Measurements from ENCODE around the gene ARHGEF39.

Gene ARHGEF39, protein sequence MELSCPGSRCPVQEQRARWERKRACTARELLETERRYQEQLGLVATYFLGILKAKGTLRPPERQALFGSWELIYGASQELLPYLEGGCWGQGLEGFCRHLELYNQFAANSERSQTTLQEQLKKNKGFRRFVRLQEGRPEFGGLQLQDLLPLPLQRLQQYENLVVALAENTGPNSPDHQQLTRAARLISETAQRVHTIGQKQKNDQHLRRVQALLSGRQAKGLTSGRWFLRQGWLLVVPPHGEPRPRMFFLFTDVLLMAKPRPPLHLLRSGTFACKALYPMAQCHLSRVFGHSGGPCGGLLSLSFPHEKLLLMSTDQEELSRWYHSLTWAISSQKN

GRCh38 chr9:35664531-35665470 lies at the start of gene ARHGEF39:
TSS of gene ARHGEF39 (minus strand) at chr9:35665195. CDS start at chr9:35665169, 26 bp downstream.
- peak in 1 of 2 donors; percentile 36 for DNase-seq (ENCODE audit: low read depth in 2 of 2, low spot score in 1 of 2)

DNA sequence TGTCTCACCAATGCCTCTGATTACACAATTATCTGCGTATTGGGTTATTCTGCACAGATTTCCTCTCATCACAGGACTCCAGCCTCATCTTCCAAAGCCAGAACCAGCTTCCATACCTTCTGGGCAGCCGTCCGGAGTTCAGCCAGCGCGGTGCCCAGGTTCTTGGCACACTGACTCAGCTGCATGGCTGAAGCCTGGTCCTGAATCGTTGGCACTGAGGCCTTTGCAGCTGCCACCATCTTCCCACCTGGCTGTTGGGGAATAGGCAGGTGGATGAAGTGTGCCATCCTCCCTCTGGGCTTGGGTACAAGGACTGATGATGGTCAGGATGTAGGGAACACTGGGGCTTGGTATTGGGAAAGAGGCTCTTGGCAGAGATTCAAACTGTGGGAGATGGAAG lies 49.1 kb upstream of the ARHGEF39 start:
- DNase-seq (ENCODE audit: low read depth in 2 of 2, low spot score in 1 of 2): no peak

DNA sequence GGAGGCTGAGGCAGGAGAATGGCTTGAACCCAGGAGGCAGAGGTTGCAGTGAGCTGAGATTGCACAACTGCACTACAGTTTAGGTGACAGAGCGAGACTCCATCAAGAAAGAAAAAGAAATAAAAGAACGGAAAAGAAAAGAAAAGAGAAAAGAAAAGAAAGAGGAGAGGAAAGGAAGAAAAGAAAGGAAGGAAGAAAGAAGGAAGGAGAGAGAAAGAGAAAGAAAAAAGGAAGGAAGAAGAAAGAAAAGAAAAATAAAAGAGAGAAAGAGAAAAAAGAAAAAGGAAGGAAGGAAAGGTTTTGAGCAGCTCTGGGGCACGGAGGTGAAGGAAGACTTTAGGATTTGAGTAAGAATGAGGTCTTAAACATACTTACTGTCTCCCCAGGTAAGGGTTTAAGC lies 48.6 kb upstream of the ARHGEF39 start:
- no peak for DNase-seq (ENCODE audit: low read depth in 2 of 2, low spot score in 1 of 2)

GRCh38 chr9:35712762-35713400 lies 47.9 kb upstream of the ARHGEF39 start:
- DNase-seq (ENCODE audit: low read depth in 2 of 2, low spot score in 1 of 2): no peak

DNA sequence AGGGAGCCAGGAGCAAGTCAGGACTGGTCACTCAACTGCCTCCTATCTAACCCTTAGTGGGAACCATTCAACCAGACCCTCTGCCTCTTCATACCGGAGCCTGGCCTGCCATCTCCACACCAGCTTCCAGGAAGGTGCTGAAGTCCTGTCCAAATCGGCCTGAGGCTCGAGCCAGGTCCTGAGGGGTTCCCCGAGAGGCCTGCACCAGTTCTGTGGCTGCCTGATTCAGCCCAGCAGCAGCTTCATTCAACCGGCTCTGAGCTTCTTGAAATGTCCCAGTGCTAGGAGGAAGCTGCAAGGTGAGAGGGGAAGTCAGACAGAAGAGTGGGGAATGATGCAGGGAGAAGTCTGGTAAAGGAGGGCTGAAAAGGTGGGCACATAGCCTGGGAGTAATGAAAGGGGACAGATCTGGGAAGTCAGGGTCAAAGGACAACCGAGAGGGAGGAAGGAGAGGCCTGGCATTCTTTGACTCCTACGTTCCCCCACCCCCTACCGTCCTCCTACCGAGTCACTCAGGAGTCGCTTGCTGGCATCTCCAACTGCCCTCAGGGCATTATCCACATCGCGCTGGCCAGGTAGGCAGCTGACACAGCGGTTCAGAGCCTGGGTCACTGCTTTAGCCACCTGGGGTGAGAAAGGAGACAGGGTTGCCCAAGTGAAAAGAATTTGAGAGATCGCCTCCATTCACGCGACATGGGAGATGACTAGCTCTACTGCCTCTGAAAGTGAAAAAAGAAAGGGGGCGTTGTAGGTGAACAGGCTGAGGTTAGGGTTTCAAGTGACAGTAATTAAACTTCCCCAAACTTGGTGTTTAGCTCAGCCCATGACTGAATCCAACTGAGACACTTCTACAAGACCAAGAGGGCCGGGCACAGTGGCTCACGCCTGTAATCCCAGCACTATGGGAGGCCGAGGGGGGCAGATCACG lies 46.8 kb upstream of the ARHGEF39 start:
- no peak for DNase-seq (ENCODE audit: low read depth in 2 of 2, low spot score in 1 of 2)

- DNase-seq (ENCODE audit: low read depth in 2 of 2, low spot score in 1 of 2): no peak
These were observed 46.0 kb upstream of the ARHGEF39 start for GRCh38 chr9:35710818-35711500.

- no peak for DNase-seq (ENCODE audit: low read depth in 2 of 2, low spot score in 1 of 2)
These were observed 43.2 kb upstream of the ARHGEF39 start for GRCh38 chr9:35708146-35708545.

DNA sequence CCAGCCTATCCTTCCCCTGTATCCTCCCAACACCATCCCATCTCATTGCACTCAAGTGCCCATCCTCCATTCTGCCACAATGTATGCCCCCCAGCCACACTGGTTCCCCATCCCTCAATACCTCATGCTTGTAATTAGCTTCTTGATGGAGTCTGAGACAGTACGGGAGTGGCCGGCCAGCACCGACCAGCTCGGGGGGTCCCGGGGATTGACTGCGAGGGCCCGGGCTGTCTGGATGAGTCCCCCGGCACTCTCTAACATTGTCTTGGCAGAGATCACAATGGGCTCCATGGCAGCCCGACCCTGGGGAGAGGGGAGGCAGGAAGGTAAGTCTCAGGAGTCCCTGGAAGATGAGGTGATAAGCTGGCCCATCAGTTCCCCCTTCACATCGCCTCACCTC lies 42.0 kb upstream of the ARHGEF39 start:
- no peak for DNase-seq (ENCODE audit: low read depth in 2 of 2, low spot score in 1 of 2)

GRCh38 chr9:35705836-35706430 lies 40.9 kb upstream of the ARHGEF39 start:
- no peak for DNase-seq (ENCODE audit: low read depth in 2 of 2, low spot score in 1 of 2)

- DNase-seq (ENCODE audit: low read depth in 2 of 2, low spot score in 1 of 2): no peak
These were observed 40.4 kb upstream of the ARHGEF39 start for GRCh38 chr9:35705372-35705771.

- no peak for DNase-seq (ENCODE audit: low read depth in 2 of 2, low spot score in 1 of 2)
These were observed 39.1 kb upstream of the ARHGEF39 start for GRCh38 chr9:35703906-35704672.

- no peak for DNase-seq (ENCODE audit: low read depth in 2 of 2, low spot score in 1 of 2)
These were observed 37.7 kb upstream of the ARHGEF39 start for GRCh38 chr9:35702696-35703095.

DNA sequence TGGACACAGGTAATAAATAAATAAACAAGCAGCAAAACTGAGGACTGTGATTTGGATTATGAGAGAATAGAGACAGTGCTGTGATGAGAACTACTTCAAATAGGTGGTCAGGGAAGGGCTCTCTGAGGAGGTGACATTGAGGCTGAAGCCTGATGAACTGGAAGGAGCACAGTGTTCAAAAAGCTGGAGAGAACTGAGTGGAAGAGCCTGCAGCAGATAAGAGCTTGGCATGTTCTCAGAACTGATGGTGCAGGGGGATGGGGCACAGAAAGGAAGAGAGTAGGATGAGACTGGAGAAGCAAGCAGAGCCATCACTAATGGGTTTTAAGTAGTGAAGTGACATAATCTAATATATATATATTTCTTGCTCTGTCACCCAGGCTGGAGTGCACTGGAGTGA lies 35.9 kb upstream of the ARHGEF39 start:
- no peak for DNase-seq (ENCODE audit: low read depth in 2 of 2, low spot score in 1 of 2)

DNA sequence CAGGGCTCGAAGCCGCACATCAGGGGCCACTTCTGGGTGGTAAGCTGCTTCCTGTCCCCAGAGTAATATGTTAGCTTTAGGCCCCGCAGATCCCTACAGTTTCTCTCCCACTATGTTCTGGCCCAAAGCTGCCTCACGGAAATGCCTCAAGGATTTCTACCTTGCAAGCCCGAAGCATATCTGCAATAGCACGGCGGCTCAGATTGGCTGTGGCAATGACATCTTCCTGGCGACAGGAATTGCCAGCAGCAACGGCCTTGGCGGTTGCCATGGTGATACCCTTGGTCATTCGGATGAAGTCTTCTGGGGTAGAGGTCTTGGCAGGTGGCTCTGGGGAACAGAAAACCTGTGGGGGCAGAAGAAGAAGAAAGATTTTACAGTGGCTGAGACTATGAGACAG lies 35.0 kb upstream of the ARHGEF39 start:
- DNase-seq (ENCODE audit: low read depth in 2 of 2, low spot score in 1 of 2): no peak

- DNase-seq (ENCODE audit: low read depth in 2 of 2, low spot score in 1 of 2): no peak
These were observed 33.2 kb upstream of the ARHGEF39 start for GRCh38 chr9:35698231-35698630.

GRCh38 chr9:35697486-35697885 lies 32.5 kb upstream of the ARHGEF39 start:
- no peak for DNase-seq (ENCODE audit: low read depth in 2 of 2, low spot score in 1 of 2)

DNA sequence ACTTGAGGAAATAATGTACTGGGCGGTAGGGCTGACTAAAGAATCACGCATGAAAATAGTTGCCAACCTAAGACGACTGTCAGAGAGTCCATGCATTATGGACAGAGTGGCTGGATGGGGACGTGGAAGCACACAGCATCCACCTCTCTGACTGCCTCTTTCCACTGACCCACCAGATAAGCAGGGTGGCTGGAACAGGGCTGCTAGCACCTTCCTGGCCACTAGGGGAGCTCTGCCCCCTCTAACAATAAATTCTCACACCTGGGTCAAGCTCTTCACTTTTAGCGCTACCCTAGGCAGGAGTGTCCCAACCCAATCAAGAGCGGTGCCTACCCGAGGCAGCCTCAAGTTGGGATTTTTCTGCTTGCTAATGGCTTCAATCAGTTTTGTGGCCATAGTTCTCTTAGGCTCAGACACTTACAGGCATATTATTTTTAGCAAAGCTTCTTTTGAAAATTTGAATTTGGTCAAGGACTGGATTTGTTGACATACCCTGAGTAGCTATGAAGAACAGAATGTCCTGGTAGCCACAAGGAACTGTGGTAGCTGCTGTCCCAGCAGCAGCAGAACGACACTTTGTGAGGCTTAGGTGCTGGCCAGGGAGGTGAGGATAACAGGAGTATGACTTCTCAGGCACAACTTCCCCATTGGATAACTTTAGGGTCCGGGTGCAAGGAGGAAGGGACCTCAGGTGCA lies 31.7 kb upstream of the ARHGEF39 start:
- peak; percentile 15 to 27 for DNase-seq (ENCODE audit: low read depth in 2 of 2, low spot score in 1 of 2)

DNA sequence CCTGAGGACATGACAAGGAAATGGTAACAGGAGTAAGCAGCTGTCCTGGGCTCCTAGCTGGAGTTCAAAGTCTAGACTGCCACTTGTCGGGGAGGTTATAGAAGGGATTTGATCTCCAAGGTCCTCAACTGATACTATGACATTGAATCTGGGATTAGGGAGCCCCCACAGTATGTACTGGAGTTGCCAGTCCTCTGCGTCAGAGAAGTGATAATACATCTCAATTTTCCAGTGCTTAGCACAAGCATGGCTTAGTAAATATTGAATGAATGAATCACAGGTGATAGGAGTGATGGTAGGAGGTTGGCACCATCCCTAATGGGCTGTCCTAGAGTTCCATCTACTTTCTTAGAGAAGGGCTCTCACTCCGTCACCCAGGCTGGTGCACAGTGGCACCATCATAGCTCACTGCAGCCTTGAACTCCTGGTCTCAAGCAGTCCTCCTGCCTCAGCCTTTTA lies 31.0 kb upstream of the ARHGEF39 start:
- no peak for DNase-seq (ENCODE audit: low read depth in 2 of 2, low spot score in 1 of 2)
